DOHH2 (cell line): ENCODE measurements around the gene EPHA10.

Source experiments
- H3F3A ChIP-seq: fragments of 200-600 bp; sonication (generic), shearing (Covaris generic); 2 replicates; pipeline ENCODE4 v1.6.0; 2016; ENCODE audit warnings: antibody characterized with exemption, mild to moderate bottlenecking; ENCODE audit not compliant: control insufficient read depth, insufficient read depth
- H3K27ac ChIP-seq: fragments of 200-600 bp; sonication (generic); 2 replicates; pipeline ENCODE4 v1.5.1; 2014; ENCODE audit warnings: low read depth, mild to moderate bottlenecking, low read length, moderate library complexity
- H3K27me3 ChIP-seq: fragments of 200-600 bp; sonication (generic); 2 replicates; pipeline ENCODE4 v1.6.1; 2014; ENCODE audit warnings: mild to moderate bottlenecking, low read length, mixed read lengths; ENCODE audit not compliant: control insufficient read depth
- H3K36me3 ChIP-seq: fragments of 200-600 bp; sonication (generic); 2 replicates; pipeline ENCODE4 v1.6.1; 2014; ENCODE audit warnings: mild to moderate bottlenecking, low read length, moderate library complexity, mixed read lengths; ENCODE audit not compliant: control insufficient read depth
- H3K4me1 ChIP-seq: fragments of 200-600 bp; sonication (generic); 2 replicates; pipeline ENCODE4 v1.6.1; 2014; ENCODE audit warnings: mild to moderate bottlenecking, low read length, mixed read lengths; ENCODE audit not compliant: control insufficient read depth
- H3K4me2 ChIP-seq: fragments of 200-600 bp; sonication (generic); 2 replicates; pipeline ENCODE4 v1.6.0; 2014; ENCODE audit warnings: mild to moderate bottlenecking, low read length, moderate library complexity
- H3K4me3 ChIP-seq: fragments of 200-600 bp; sonication (generic); 2 replicates; pipeline ENCODE4 v1.5.1; 2014; ENCODE audit warnings: mild to moderate bottlenecking, low read length, mixed read lengths
- H3K79me2 ChIP-seq: fragments of 200-600 bp; sonication (generic); 2 replicates; pipeline ENCODE4 v1.6.1; 2014; ENCODE audit warnings: mild to moderate bottlenecking, low read length, mixed read lengths; ENCODE audit not compliant: control insufficient read depth
- H3K9me2 ChIP-seq: fragments of 200-600 bp; sonication (generic); replicated peaks from 2 replicates; pipeline ENCODE4 v1.6.1; 2014; ENCODE audit warnings: mild to moderate bottlenecking, low read length, mixed read lengths; ENCODE audit not compliant: control insufficient read depth
- H3K9me3 ChIP-seq: fragments of 200-600 bp; sonication (generic); 2 replicates; pipeline ENCODE4 v1.6.1; 2014; ENCODE audit warnings: antibody characterized with exemption, low read length, mixed read lengths; ENCODE audit not compliant: control insufficient read depth, insufficient read depth
- H4K20me1 ChIP-seq: fragments of 200-600 bp; sonication (generic); 2 replicates; pipeline ENCODE4 v1.6.0; 2014; ENCODE audit warnings: low read depth, mild to moderate bottlenecking, antibody characterized with exemption, low read length, moderate library complexity; ENCODE audit not compliant: control insufficient read depth, insufficient read depth
- EZH2phosphoT487 ChIP-seq: fragments of 200-600 bp; sonication (generic); IDR thresholded peaks from 2 replicates; pipeline ENCODE4 v1.6.1; 2017; ENCODE audit warnings: borderline replicate concordance, mild to moderate bottlenecking, antibody characterized with exemption, low read length, moderate library complexity, mixed read lengths
- TF ChIP-seq, protein P1 (sequence below): fragments of 200-600 bp; sonication (generic); IDR thresholded peaks from one replicate; pipeline ENCODE4 v1.5.1; 2014; ENCODE audit warnings: antibody characterized with exemption, mild to moderate bottlenecking, low read depth, low read length; ENCODE audit not compliant: poor library complexity, severe bottlenecking

The EPHA10 gene

DNA sequence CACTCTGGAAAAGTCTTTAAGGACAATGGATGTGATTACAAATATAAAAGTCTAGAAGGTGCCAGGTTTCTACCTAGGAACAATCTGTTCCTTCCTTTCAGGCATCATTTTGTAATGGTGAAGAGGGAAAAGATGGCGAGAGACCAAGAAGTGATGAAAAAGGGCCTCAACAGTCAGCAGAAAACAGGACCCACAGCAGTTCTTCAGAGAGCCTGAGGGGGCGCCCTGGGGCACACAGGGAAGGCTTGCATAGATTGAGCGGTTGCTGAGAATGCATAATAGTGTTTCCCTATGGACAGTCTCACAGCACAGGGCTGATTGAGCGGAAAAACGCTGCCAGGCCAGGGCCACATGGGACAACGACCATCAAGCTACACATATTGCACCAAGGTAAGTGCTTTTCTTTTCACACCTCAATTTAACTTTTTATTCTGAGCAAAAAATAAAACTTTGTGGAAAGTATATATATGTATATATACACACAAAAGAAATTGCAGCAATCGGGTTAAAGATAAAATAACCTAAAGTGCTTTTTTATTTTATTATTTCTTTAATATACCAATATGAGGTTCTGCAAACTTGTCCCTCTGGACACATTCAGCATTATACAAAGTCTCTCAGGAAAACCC, 46.2 kb upstream of the EPHA10 start:
- Histone ChIP-seq H3K4me1 (peaks cover 27% of the 10 kb centered on the region), H3K9me3 (no peaks in the 10 kb centered on the region), H3K4me3 (no peak overlapping the region), H3K27ac (no peak overlapping the region), H3K27me3 (no peaks in the 10 kb centered on the region), H3F3A (no peaks in the 10 kb centered on the region), H3K36me3 (peaks cover 51% of the 10 kb centered on the region), H3K9me2 (no peaks in the 10 kb centered on the region), H3K4me2 (no peak overlapping the region), H3K79me2 (peaks cover 32% of the 10 kb centered on the region), H4K20me1 (peaks cover 10% of the 10 kb centered on the region)
- TF ChIP-seq, protein P1, sequence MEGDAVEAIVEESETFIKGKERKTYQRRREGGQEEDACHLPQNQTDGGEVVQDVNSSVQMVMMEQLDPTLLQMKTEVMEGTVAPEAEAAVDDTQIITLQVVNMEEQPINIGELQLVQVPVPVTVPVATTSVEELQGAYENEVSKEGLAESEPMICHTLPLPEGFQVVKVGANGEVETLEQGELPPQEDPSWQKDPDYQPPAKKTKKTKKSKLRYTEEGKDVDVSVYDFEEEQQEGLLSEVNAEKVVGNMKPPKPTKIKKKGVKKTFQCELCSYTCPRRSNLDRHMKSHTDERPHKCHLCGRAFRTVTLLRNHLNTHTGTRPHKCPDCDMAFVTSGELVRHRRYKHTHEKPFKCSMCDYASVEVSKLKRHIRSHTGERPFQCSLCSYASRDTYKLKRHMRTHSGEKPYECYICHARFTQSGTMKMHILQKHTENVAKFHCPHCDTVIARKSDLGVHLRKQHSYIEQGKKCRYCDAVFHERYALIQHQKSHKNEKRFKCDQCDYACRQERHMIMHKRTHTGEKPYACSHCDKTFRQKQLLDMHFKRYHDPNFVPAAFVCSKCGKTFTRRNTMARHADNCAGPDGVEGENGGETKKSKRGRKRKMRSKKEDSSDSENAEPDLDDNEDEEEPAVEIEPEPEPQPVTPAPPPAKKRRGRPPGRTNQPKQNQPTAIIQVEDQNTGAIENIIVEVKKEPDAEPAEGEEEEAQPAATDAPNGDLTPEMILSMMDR = peak; percentile 91
- no peak for TF ChIP-seq EZH2phosphoT487

DNA sequence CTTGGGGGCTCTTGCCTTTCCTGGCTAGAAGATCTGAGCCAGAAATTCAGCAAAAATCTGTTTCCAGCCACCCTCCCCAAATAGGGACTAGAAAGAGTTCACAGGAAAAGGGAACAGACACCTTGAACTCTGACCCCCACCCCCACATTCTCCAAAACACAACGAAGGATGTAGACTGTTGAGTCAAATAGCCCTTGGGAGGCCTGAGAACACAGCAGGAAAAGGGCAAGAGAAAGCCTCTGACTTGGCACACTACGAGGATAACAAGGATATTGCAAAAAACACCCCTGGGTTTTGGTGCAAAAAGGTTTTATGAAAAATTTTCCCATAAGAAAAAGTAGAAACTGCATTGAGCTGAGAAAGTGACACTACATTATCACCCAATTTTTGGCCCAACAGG, 45.0 kb upstream of the EPHA10 start:
- Histone ChIP-seq H3K27me3 (no peaks in the 10 kb centered on the region), H3K27ac (no peak overlapping the region)

DNA sequence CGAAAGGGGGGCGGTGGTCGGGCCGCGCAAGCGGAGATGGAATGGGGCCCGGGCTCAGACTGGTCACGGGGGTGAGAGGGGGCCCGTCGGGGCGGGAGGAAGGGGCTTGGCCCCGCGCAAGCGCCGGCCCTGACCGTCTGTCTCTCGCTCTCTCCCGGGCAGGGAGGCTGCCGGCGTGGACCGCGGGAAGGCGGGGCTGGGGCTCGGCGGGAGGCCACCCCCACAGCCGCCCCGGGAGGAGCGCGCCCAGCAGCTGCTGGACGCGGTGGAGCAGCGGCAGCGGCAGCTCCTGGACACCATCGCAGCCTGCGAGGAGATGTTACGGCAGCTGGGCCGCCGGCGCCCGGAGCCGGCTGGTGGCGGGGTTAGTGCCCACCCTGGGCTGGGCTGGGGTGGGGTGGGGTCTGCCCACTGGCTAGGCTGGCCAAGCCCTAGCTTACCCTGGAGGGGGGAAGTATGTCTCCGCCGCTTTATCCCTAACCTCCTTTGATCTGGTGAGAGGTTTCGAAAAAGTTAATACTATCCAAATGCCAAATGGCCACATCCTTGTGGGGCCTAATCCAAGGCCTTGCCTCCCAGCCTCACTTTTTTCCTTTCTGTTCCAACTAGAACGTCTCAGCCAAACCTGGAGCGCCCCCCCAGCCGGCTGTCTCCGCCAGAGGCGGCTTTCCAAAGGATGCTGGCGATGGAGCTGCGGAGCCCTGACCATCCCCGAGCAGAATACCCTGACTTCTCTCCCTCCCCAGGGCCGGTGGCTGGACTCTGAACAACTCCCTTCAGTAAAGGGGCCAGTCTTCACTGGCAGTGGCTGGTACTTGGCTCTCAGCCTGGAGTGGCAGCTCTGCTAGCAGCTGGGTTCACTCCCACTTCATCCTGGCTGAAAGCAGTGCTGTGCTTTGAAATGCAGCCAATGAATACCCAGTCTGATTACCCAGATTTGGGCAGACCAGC, 43.7 kb upstream of the EPHA10 start:
- Histone ChIP-seq H3K9me3 (no peaks in the 10 kb centered on the region), H3K27me3 (no peaks in the 10 kb centered on the region), H3K79me2 (peaks cover 57% of the 10 kb centered on the region), H3F3A (peaks cover 3% of the 10 kb centered on the region; the same call in 1 of the 2 replicates), H3K9me2 (no peaks in the 10 kb centered on the region), H3K4me3 (peak overlapping the region; percentile 99), H4K20me1 (peaks cover 10% of the 10 kb centered on the region), H3K36me3 (peaks cover 59% of the 10 kb centered on the region), H3K4me1 (peaks cover 27% of the 10 kb centered on the region), H3K4me2 (peak overlapping the region; percentile 89), H3K27ac (no peak overlapping the region)
- TF ChIP-seq, protein P1 = peak; percentile 9
- no peak for TF ChIP-seq EZH2phosphoT487

More for the DNA sequence above, 45.0 kb upstream of the EPHA10 start:
- Histone ChIP-seq H3K4me3 (no peak overlapping the region), H3K4me2 (no peak overlapping the region), H3K36me3 (peaks cover 51% of the 10 kb centered on the region), H3K9me2 (no peaks in the 10 kb centered on the region), H3K4me1 (peaks cover 27% of the 10 kb centered on the region), H4K20me1 (peaks cover 10% of the 10 kb centered on the region), H3K79me2 (peaks cover 44% of the 10 kb centered on the region), H3K9me3 (no peaks in the 10 kb centered on the region), H3F3A (no peaks in the 10 kb centered on the region)
- TF ChIP-seq, protein P1 = no peak
- TF ChIP-seq EZH2phosphoT487 = no peak
